Measurements from ENCODE around the gene LDLRAD4.

Gene LDLRAD4

GRCh38 chr18:13496691-13497281, 278.2 kb downstream of the LDLRAD4 start:
- no peak for DNase-seq (ENCODE audit: extremely low read depth in 1 of 2, low read depth in 1 of 2)

- DNase-seq (ENCODE audit: extremely low read depth in 1 of 2, low read depth in 1 of 2), result no peak
Observed at GRCh38 chr18:13499803-13500202, 281.2 kb downstream of the LDLRAD4 start.

DNA sequence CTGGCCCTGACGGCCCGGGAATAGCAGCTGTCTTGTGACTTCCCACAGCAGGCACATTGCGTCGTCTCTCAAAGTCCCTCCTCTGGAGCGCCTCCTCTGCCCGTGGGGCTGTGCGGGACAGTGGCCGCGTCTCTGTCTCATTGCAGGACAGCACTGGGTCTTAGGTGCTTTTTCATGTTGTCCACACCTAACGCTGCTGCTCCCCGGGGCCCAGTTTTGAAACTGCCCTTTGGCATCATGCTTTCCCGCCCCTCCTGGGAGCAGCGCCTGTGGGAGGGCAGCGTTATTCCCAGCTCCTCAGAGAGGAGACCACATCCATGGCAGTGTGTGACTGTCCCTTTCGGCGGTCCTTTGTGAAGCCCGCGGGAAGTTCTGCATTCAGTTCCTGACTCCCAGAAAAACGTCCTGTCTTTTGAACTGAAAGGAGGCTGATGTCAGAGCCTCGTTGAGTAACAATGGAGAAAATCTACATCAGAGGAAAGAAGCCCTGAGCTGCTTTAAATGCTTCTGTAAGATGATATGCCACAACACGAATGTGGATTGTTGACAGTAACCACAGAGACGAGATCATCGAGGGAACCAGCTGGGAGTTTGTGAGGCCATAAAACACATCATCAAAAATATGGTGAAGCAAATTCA, 281.8 kb downstream of the LDLRAD4 start:
- DNase-seq (ENCODE audit: extremely low read depth in 1 of 2, low read depth in 1 of 2), result no peak

- DNase-seq (ENCODE audit: extremely low read depth in 1 of 2, low read depth in 1 of 2), result no peak
Observed at GRCh38 chr18:13500869-13501542, 282.4 kb downstream of the LDLRAD4 start.

DNA sequence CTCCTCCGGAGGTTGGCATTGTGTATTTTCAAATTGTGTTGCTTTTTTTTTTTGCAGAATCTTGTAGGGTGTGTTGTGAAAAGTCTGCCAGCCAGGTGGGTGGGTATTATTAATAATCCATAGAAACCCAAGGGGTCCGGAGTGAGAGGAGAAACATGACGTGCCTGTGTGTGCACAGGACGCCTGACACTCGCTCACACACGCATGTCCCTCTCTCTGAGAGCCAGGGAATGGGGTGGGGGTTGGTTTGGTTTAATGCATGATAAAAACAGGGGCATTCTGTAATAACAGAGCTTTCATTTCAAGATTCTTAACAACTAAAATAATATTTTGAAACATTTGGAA, 283.0 kb downstream of the LDLRAD4 start:
- DNase-seq (ENCODE audit: extremely low read depth in 1 of 2, low read depth in 1 of 2), result no peak

DNA sequence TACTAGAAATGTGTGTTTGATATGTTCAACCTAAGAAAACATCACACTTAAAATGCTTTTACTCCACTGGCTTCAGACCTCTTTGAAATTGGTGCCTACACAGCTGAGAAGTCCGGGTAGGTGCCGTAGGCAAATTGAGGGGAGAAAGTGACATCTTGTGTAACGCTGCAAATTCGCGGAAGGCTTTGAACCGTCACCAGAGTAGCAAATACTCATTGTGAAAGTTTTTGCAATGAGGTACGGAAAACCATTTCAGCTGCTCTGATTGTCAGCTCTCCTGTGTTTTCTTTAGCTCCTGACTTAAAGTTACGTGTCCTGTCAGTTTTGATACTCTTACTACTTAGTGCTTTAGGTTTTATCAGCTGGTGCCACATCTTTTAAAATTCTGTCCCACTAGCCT, 283.3 kb downstream of the LDLRAD4 start:
- DNase-seq (ENCODE audit: extremely low read depth in 1 of 2, low read depth in 1 of 2), result no peak

GRCh38 chr18:13502585-13502984, 284.0 kb downstream of the LDLRAD4 start:
- no peak for DNase-seq (ENCODE audit: extremely low read depth in 1 of 2, low read depth in 1 of 2)

- DNase-seq (ENCODE audit: extremely low read depth in 1 of 2, low read depth in 1 of 2), result no peak
Observed at GRCh38 chr18:13503836-13504235, 285.3 kb downstream of the LDLRAD4 start.

DNA sequence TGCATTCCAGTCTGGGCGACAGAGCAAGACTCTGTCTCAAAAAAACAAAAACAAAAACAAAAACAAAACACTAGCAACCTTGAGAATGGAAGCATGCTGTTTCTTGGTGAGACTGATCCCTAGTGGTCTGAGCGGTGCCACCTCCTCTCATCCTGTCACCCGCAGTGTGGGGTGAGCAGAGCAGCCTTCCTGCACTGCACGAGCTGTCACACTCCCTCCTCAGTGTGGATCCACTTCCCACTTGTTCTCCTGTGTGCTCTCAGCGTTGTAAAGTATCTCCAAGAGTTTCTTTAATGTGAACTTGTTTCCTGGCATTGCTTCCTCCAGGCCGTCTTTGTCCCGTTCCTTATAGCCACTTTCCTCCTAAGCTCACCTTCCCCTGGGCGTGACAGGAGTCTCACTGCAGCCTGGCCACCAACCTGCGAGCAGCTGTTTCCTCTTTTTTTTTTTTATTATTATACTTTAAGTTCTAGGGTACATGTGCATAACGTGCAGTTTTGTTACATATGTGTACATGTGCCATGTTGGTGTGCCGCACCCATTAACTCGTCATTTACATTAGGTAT, 287.3 kb downstream of the LDLRAD4 start:
- no peak for DNase-seq (ENCODE audit: extremely low read depth in 1 of 2, low read depth in 1 of 2)

GRCh38 chr18:13510594-13510993, 292.0 kb downstream of the LDLRAD4 start:
- DNase-seq (ENCODE audit: extremely low read depth in 1 of 2, low read depth in 1 of 2), result no peak

DNA sequence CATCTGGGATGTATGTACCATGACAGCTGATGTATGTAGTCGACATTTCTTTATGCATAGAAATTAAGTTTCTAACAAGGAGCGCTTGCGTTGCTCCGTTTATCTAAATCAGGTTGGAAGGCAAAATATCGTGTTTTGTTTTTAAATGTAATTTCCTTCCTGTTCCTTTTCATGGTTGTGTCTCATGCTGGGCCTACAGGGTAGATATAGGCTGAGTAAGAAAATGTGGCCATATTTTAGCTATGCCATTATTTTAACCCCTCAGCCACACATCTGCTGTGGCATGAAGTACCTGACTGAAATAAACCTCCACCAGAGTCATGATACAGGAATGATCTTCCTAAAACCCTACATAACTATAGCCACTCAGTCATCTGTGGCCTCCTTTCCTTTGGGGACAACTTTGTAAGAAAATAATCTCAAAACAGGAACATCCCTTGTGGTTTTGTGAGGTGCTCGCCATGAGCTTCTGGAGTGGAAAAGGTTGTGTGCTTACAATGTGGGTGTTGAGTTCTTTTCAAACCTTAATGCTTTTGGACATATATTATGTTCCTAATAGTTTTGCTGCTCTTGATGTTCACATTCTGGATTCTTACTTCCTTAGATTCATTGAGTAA, 293.5 kb downstream of the LDLRAD4 start:
- no peak for DNase-seq (ENCODE audit: extremely low read depth in 1 of 2, low read depth in 1 of 2)

- no peak for DNase-seq (ENCODE audit: extremely low read depth in 1 of 2, low read depth in 1 of 2)
Observed at GRCh38 chr18:13513021-13513420, 294.5 kb downstream of the LDLRAD4 start.

- no peak for DNase-seq (ENCODE audit: extremely low read depth in 1 of 2, low read depth in 1 of 2)
Observed at GRCh38 chr18:13513481-13513880, 294.9 kb downstream of the LDLRAD4 start.

GRCh38 chr18:13514558-13514957, 296.0 kb downstream of the LDLRAD4 start:
- no peak for DNase-seq (ENCODE audit: extremely low read depth in 1 of 2, low read depth in 1 of 2)

GRCh38 chr18:13516855-13517254, 298.3 kb downstream of the LDLRAD4 start:
- DNase-seq (ENCODE audit: extremely low read depth in 1 of 2, low read depth in 1 of 2), result no peak

- DNase-seq (ENCODE audit: extremely low read depth in 1 of 2, low read depth in 1 of 2), result no peak
Observed at GRCh38 chr18:13517369-13517768, 298.8 kb downstream of the LDLRAD4 start.

DNA sequence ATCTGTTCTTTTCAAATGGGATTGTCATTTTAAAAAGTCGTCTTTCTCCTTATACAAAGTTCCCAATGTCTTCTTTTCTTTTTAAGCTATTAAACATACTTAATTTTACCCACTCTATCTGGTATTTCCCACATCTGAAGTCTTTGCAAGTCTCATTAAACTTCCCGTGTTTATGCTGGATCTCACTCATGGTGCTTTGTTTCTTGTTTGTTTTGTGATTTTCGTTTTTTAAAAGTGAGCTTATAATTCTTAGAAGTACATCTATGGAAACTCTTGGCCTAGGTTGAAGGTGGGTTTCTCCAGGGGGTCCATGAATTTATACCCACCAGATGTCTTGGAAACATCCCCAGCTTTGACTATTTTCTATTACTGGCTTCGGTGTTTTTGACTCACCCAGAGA, 299.8 kb downstream of the LDLRAD4 start:
- DNase-seq (ENCODE audit: extremely low read depth in 1 of 2, low read depth in 1 of 2), result no peak

DNA sequence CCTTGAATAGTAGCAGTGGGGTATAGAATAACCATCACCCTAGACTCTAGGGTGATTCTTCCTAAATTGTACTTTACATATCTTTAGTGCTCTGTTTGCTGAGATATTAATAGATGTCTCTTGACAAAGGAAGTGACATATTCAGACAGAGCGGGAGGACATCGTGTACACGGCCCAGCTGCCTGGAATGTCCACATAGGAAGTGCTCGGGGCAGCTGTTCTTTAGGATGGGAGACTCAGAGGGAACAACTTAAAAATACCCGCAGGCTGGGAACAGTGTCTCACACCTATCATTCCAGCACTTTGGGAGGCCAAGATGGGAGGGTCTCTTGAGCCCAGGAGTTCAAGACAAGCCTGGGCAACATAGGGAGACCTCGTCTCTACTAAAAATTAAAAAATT, 301.7 kb downstream of the LDLRAD4 start:
- DNase-seq (ENCODE audit: extremely low read depth in 1 of 2, low read depth in 1 of 2), result no peak

GRCh38 chr18:13520741-13521140, 302.2 kb downstream of the LDLRAD4 start:
- DNase-seq (ENCODE audit: extremely low read depth in 1 of 2, low read depth in 1 of 2), result no peak

GRCh38 chr18:13521418-13521817, 302.9 kb downstream of the LDLRAD4 start:
- DNase-seq (ENCODE audit: extremely low read depth in 1 of 2, low read depth in 1 of 2), result no peak

DNA sequence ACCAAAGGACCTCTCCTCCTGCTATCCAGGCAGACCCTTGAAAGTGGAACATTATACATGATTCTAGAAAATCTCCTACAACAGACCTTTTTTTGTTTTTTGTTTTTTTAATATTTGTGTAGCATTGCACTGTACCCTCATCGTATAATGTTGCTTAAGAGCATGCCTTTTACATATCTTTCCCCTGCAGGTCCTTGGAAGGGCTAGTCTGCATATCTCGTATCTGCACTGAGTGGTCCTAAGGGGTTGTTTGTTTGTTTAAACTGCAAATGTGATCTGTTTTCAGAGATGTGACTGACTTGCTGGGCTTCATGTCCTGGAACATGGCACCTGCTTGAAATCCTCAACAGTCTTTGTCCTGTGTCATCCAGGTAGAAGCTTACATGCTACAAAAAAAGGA, 303.7 kb downstream of the LDLRAD4 start:
- no peak for DNase-seq (ENCODE audit: extremely low read depth in 1 of 2, low read depth in 1 of 2)
